HUES48 (cell line): Measurements from ENCODE around the gene NFS1.
"Not testable (repeated sequence)": the region's sequence is repeated elsewhere in the genome, so short reads cannot be mapped to it uniquely, and the experiment has no call there.

Experiments used
- H3K27ac ChIP-seq: one replicate; pipeline ENCODE4 v1.7.0; 2013; ENCODE audit warnings: low read depth, low read length, inconsistent platforms
- H3K27me3 ChIP-seq: 2 replicates; pipeline ENCODE4 v1.6.1; 2013; ENCODE audit warnings: mild to moderate bottlenecking, low read length; ENCODE audit not compliant: control insufficient read depth, insufficient read depth
- H3K36me3 ChIP-seq: 2 replicates; pipeline ENCODE4 v1.6.1; 2013; ENCODE audit warnings: low read length; ENCODE audit not compliant: control insufficient read depth, insufficient read depth
- H3K4me1 ChIP-seq: 2 replicates; pipeline ENCODE4 v1.6.1; 2013; ENCODE audit warnings: mild to moderate bottlenecking, low read length; ENCODE audit not compliant: control insufficient read depth, insufficient read depth
- H3K4me3 ChIP-seq: 2 replicates; pipeline ENCODE4 v1.5.1; 2013; ENCODE audit warnings: mild to moderate bottlenecking, low read depth, low read length
- H3K9ac ChIP-seq: 2 replicates; pipeline ENCODE4 v1.6.1; 2013; ENCODE audit warnings: mild to moderate bottlenecking, low read depth, low read length, moderate library complexity
- H3K9me3 ChIP-seq: 2 replicates; pipeline ENCODE4 v1.6.1; 2013; ENCODE audit warnings: low read length; ENCODE audit not compliant: control insufficient read depth, insufficient read depth

NFS1 gene

DNA sequence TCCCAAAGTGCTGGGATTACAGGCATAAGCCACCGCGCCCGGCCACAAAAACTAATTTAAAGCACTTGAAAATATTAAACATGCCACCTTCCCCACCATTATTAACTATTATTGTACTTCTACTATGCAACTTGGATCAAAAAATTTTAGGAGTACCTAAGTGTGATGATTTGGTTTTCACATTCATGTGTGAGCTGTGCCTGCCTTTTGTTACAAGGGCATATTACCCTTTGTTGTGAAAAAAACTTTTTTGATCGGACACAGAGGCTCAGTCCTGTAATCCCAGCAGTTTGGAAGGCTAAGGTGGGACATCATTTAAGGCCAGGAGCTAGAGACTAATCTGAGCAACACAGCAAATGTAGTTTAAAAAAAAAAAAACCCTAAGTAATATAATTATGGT lies 17.2 kb upstream of the NFS1 start:
- Histone ChIP-seq H3K4me3 (no peak overlapping the region), H3K27me3 (no peaks in the 10 kb centered on the region), H3K9me3 (no peaks in the 10 kb centered on the region), H3K9ac (no peak overlapping the region), H3K27ac (no peak overlapping the region), H3K4me1 (no peaks in the 10 kb centered on the region), H3K36me3 (peaks cover 100% of the 10 kb centered on the region)

DNA sequence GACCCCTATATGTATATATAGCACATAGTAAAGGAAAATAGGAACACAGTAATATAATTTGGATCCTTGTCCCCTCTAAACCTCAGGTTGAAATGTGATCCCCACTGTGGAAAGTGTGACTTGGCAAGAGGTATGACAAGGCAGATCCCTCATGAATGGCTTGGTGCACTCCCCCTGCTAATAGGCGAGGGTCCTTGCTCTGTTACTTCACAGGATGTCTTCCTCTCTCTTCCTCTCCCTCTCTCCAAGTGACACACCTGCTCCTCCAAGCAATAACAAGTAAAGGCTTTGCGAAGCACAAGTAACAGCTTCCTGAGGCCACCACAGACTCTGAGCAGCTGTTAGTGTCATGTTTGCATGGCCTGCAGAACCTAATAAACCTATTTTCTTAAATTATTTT lies 16.5 kb upstream of the NFS1 start:
- peaks cover 100% of the 10 kb centered on the region for H3K36me3 ChIP-seq
- no peaks in the 10 kb centered on the region for H3K9me3 ChIP-seq
- H3K4me1 ChIP-seq = no peaks in the 10 kb centered on the region
- H3K27me3 ChIP-seq = no peaks in the 10 kb centered on the region
- no peak overlapping the region for H3K9ac ChIP-seq
- H3K4me3 ChIP-seq = no peak overlapping the region
- H3K27ac ChIP-seq = no peak overlapping the region

DNA sequence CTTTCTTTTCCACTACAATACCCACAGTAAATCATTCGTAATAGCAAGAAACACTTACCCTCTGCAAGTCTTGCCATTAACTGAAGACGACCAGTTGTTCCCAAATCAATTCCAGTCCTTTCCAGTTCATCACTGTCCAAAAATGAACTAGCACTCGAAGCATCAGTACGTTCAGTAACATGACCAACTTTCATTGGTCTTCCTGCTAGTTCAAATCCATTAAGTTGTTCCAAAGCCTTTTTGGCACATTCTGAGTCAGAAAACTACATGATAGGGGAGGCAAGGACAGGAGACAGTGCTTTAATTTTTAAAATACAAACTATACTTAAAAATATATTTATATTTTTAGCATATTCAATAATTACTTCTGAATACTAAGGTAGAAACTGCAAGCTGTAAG lies 15.0 kb upstream of the NFS1 start:
- H3K36me3 ChIP-seq = peaks cover 100% of the 10 kb centered on the region
- H3K27ac ChIP-seq = no peak overlapping the region
- H3K4me1 ChIP-seq = no peaks in the 10 kb centered on the region
- no peaks in the 10 kb centered on the region for H3K9me3 ChIP-seq
- no peak overlapping the region for H3K9ac ChIP-seq
- H3K4me3 ChIP-seq = no peak overlapping the region
- no peaks in the 10 kb centered on the region for H3K27me3 ChIP-seq

DNA sequence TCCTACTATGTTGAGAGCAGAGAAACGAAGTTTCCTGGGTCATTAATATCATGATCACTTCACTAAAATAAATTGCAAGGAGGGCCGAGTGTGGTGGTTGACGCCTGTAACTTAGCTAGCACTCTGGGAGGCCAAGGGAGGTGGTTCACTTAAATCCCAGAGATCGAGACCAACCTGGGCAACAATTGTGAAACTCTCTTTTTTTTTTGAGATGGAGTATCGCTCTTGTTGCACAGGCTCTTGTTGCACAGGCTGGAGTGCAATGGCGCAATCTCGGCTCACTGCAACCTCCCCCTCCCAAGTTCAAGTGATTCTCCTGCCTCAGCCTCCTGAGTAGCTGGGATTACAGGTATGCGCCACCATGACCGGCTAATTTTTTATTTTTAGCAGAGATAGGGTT lies 14.0 kb upstream of the NFS1 start:
- H3K27ac ChIP-seq, H3K4me1 ChIP-seq, H3K9me3 ChIP-seq, H3K27me3 ChIP-seq, H3K9ac ChIP-seq, H3K4me3 ChIP-seq: not testable (repeated sequence)
- peaks cover 100% of the 10 kb centered on the region for H3K36me3 ChIP-seq

DNA sequence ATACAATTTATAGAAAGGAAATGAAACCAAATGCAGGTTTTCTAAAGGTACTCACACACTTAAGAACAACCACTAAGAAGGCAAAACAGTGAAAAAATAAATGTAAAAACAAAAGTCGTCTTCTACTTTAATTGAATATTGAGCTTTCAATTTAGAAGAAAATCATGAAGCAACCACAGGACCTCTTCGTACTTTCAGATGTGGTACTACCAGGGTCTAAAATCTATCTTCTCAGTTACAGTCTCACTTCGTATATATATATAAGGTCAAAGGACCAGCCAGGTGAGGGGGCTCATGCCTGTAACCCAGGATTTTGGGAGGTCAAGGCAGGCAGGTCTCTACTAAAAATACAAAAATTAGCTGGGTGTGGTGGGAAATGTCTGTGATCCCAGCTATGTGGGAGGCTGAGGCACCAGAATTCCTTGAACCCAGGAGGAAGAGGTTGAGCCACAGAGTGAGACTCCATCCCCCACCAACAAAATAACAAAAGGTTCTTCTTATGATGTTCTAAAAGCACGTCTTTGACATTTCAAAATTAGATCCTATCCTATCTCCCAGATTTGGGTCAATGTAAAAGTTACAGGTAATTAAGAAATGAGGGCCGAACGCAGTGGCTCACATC lies 12.5 kb upstream of the NFS1 start:
- no peaks in the 10 kb centered on the region for H3K27me3 ChIP-seq
- H3K9ac ChIP-seq = no peak overlapping the region
- H3K27ac ChIP-seq = no peak overlapping the region
- H3K4me1 ChIP-seq = no peaks in the 10 kb centered on the region
- peaks cover 100% of the 10 kb centered on the region for H3K36me3 ChIP-seq
- no peak overlapping the region for H3K4me3 ChIP-seq
- H3K9me3 ChIP-seq = no peaks in the 10 kb centered on the region

DNA sequence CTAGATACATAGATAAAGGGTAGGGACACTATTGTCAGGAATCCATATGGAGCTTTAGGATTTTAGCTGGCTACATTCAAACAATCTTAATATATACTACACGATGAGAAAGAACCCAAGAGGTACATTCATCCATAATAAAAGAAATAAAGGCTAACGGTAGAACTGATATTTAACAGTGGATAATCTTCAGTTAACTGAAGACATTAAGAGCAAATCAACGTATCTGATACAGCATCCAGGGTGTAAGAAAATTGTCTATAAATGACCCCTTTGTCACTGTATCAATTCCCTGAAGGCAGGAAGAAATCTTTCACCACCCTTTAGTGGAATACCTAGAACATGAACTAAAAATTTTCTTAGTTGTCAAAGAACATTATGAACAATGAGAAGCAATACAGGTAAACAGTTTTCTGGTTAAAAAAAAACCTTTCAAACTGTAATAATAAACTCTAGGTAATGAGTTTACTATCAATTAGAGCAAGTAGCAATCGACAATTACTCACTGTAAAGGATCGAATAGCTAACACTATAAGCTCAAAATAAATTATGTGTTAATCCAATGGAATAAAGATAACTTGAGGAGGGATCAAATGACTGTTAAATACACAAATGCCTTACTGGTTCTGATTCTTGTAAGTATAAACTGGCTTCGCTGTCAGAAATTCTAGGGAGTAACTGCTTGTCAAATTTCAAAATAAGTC lies 11.9 kb upstream of the NFS1 start:
- Histone ChIP-seq H3K9me3 (no peaks in the 10 kb centered on the region), H3K27ac (no peak overlapping the region), H3K36me3 (peaks cover 100% of the 10 kb centered on the region)

DNA sequence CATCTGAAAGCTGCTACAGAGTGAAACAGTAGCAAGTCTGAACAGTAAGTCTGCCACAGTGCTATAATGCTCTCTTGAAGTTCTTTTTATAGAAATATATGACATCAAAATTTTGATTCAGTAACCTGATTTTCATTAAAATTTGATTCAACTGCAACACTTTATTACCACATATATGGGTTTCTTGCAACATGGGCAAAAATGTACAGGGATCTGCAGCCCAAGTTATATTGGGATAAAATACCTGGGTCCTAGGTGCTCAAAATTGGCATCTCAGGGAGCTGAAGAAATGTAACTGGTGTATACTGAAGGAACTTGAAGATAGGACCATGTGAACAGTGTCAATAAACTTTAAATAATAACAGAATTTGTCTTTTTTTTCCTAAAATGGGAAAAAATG lies 10.9 kb upstream of the NFS1 start:
- Histone ChIP-seq H3K27me3 (no peaks in the 10 kb centered on the region), H3K9me3 (no peaks in the 10 kb centered on the region), H3K27ac (no peak overlapping the region), H3K36me3 (peaks cover 100% of the 10 kb centered on the region), H3K9ac (no peak overlapping the region), H3K4me1 (no peaks in the 10 kb centered on the region), H3K4me3 (no peak overlapping the region)

More for the DNA sequence above, 11.9 kb upstream of the NFS1 start:
- Histone ChIP-seq H3K4me3 (no peak overlapping the region), H3K27me3 (no peaks in the 10 kb centered on the region), H3K9ac (no peak overlapping the region), H3K4me1 (no peaks in the 10 kb centered on the region)

DNA sequence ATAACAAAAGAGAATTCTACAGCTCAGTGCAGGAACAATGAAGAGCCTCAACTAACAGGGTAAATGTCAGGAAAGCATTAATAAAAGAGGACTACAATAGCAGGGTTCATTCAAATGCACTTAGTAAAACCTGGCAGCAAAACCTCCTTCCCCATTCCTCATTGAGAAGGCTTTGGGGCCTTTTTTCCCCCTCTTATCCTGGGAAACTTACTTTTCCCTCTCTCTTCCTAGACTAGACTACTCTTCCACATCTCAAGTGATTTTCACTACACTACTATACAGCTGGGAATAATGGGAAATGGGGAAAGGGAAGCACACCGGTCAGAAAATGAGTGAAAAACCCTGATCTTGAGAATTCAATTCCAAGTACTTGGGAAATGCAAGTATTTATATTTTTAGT lies 10.1 kb upstream of the NFS1 start:
- Histone ChIP-seq H3K27me3 (no peaks in the 10 kb centered on the region), H3K27ac (peak overlapping the region; percentile 42), H3K36me3 (peaks cover 100% of the 10 kb centered on the region), H3K4me1 (no peaks in the 10 kb centered on the region), H3K4me3 (no peak overlapping the region), H3K9ac (no peak overlapping the region), H3K9me3 (no peaks in the 10 kb centered on the region)

DNA sequence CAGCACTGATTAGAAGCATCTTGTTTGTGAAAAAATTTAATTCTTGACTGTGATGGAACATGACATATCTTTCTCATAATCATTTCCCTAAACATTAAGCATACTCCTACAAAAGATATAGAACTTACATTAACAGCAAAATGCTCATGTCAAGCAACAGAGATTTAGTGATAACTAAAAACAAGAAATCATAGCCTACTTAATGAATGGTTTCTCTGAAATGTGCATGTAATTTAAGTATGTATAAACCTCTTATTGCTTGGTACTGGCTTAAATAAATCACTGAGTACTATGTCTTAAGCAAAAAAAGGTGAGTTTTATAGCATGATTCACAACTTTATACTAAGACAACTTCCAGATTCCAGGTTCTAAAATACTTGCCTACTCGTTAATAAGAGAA lies 9.3 kb upstream of the NFS1 start:
- Histone ChIP-seq H3K4me1 (no peaks in the 10 kb centered on the region), H3K9ac (no peak overlapping the region), H3K36me3 (peaks cover 100% of the 10 kb centered on the region), H3K9me3 (no peaks in the 10 kb centered on the region), H3K27me3 (no peaks in the 10 kb centered on the region), H3K4me3 (no peak overlapping the region), H3K27ac (peak overlapping the region; percentile 42)

DNA sequence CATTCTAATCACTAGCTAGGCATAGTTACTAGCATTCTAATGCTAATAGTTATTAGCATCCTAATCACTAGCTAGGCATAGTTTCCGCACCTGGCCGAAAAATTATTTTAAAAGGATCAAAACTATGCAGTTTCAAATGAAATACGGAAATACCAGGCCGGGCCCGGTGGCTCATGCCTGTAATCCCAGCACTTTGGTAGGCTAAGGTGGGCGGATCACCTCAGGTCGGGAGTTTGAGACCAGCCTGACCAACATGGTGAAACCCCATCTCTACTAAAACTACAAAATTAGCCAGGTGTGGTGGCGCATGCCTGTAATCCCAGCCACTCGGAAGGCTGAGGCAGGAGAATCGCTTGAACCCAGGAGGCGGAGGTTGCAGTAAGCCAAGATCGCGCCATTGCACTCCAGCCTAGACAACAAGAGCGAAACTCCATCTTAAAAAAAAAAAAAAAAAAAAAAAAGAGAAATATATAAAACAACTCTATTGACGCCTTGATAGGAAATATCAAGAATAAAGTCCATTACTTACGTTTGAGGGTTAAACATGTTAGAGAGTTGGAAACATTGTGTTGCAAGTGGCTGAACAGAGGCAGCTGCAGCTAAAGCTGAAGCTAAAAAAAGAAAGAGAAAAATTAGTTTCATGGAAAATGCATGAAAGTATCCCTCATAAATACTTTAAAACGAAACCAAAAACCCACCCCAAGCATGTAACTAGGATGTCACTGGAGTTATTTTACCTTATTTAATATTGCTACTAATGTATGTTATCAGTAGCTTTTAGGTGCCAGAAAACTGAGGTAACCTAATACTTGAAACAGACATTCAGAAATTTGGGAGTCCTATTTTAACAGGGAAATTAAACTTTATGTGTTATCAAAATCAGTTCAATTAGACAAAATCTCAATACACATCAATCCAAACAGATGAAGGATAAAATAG lies 7.7 kb upstream of the NFS1 start:
- not testable (repeated sequence) for H3K9me3 ChIP-seq, H3K4me1 ChIP-seq, H3K27ac ChIP-seq, H3K9ac ChIP-seq, H3K4me3 ChIP-seq, H3K27me3 ChIP-seq
- peaks cover 100% of the 10 kb centered on the region for H3K36me3 ChIP-seq

DNA sequence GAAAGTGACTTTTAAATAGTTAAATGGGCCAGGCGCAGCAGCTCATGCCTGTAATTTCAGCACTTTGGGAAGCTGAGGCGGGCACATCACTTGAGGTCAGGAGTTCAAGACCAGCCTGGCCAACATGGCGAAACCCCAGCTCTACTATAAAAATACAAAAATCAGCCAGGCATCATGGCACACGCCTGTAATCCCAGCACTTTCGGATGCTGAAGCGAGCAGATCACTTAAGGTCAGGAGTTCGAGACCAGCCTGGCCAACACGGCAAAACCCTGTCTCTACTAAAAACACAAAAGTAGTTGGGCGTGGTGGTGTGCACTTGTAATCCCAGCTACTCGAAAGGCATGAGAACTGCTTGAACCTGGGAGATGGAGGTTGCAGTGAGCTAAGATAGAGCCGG lies 6.7 kb upstream of the NFS1 start:
- not testable (repeated sequence) for H3K27ac ChIP-seq, H3K27me3 ChIP-seq, H3K4me3 ChIP-seq, H3K9me3 ChIP-seq, H3K9ac ChIP-seq, H3K4me1 ChIP-seq
- H3K36me3 ChIP-seq = peaks cover 93% of the 10 kb centered on the region
